IMR-90 (cell line): ENCODE data around the gene COPS9. TPM values are rescaled to one million over a fixed set of nuclear protein-coding genes. Genes with fewer than 3 reads are reported as not detected.

Experiments
- ATAC-seq: fragments of 200-7000 bp; cut with Tn5 transposase; 2 replicates; pipeline ENCODE4 v1.9.1; 2020; ENCODE audit warnings: low read depth, mild to moderate bottlenecking, moderate library complexity
- BruUV-seq: library from RNA; stranded (reverse); fragments of 400-500 nt; replicated peaks from 2 replicates; lab custom pipeline; 2021; lab: Mats Ljungman, UMichigan
- CTCF ChIA-PET: fragments of 300-600 bp; formaldehyde crosslinking; extraction: SDS; loops from one replicate; lab custom pipeline; 2021; ENCODE audit warnings: antibody characterized with exemption; lab: Yijun Ruan, JAX
- POLR2A ChIA-PET: fragments of 300-600 bp; sonication (Branson Sonifier 250); formaldehyde crosslinking; loops from one replicate; lab custom pipeline; 2022; ENCODE audit warnings: antibody characterized with exemption; ENCODE audit not compliant: unreplicated experiment; lab: Charles Lee
- DNase-seq: peaks from one replicate; pipeline ENCODE4 v3.0.0; 2013
- H2AFZ ChIP-seq: replicated peaks from 2 replicates; pipeline ENCODE3; 2013; ENCODE audit warnings: low read length, mild to moderate bottlenecking; ENCODE audit not compliant: poor library complexity
- H2AK5ac ChIP-seq: 2 replicates; pipeline ENCODE4 v1.6.1; 2013; ENCODE audit warnings: low read depth, low read length, inconsistent platforms
- H2AK9ac ChIP-seq: replicated peaks from 2 replicates; pipeline ENCODE3; 2013; ENCODE audit warnings: mild to moderate bottlenecking, low read depth, low read length, moderate library complexity; ENCODE audit not compliant: poor library complexity
- H2BK120ac ChIP-seq: 2 replicates; pipeline ENCODE4 v1.6.1; 2013; ENCODE audit warnings: low read depth, low read length, inconsistent platforms
- H2BK15ac ChIP-seq: 3 replicates; pipeline ENCODE4 v1.6.1; 2013; ENCODE audit warnings: low read depth, low read length, inconsistent platforms
- H2BK20ac ChIP-seq: 2 replicates; pipeline ENCODE4 v1.6.1; 2013; ENCODE audit warnings: low read depth, mild to moderate bottlenecking, inconsistent platforms, low read length, moderate library complexity
- H2BK5ac ChIP-seq: 2 replicates; pipeline ENCODE4 v1.6.1; 2013; ENCODE audit warnings: mild to moderate bottlenecking, low read depth, low read length, inconsistent platforms; ENCODE audit not compliant: poor library complexity, severe bottlenecking
- H3K14ac ChIP-seq: replicated peaks from 2 replicates; pipeline ENCODE4 v1.6.1; 2013; ENCODE audit warnings: low read depth, low read length, inconsistent platforms
- H3K18ac ChIP-seq: 2 replicates; pipeline ENCODE4 v1.6.1; 2013; ENCODE audit warnings: low read depth, low read length, control low read depth
- H3K23ac ChIP-seq: 2 replicates; pipeline ENCODE4 v1.6.1; 2013; ENCODE audit warnings: low read depth, low read length, inconsistent platforms
- H3K27ac ChIP-seq: 2 replicates; pipeline ENCODE4 v1.5.1; 2013; ENCODE audit warnings: mild to moderate bottlenecking, control low read depth, low read length; ENCODE audit not compliant: insufficient read depth
- H3K27me3 ChIP-seq: 2 replicates; pipeline ENCODE4 v1.6.1; 2013; ENCODE audit warnings: low read length; ENCODE audit not compliant: control insufficient read depth, insufficient read depth
- H3K36me3 ChIP-seq: 2 replicates; pipeline ENCODE4 v1.6.1; 2013; ENCODE audit warnings: low read length, mixed read lengths; ENCODE audit not compliant: control insufficient read depth, insufficient read depth
- H3K4ac ChIP-seq: 2 replicates; pipeline ENCODE4 v1.6.1; 2013; ENCODE audit warnings: low read depth, low read length, inconsistent platforms
- H3K4me1 ChIP-seq: 2 replicates; pipeline ENCODE4 v1.6.1; 2013; ENCODE audit warnings: low read length, mixed read lengths; ENCODE audit not compliant: control insufficient read depth, insufficient read depth
- H3K4me2 ChIP-seq: 2 replicates; pipeline ENCODE4 v1.6.1; 2013; ENCODE audit warnings: low read depth, mild to moderate bottlenecking, control low read depth, low read length, moderate library complexity
- H3K4me3 ChIP-seq: 2 replicates; pipeline ENCODE4 v1.5.1; 2013; ENCODE audit warnings: low read depth, mild to moderate bottlenecking, control low read depth, low read length, moderate library complexity; ENCODE audit not compliant: insufficient read depth
- H3K56ac ChIP-seq: 2 replicates; pipeline ENCODE4 v1.6.1; 2013; ENCODE audit warnings: low read length, inconsistent platforms; ENCODE audit not compliant: insufficient read depth; ENCODE audit errors: extremely low read depth
- H3K79me1 ChIP-seq, 2 experiments: 2 replicates each; pipeline ENCODE4 v1.6.1; 2013; ENCODE audit warnings: low read length in 2 of 2, inconsistent platforms in 1 of 2, low read depth in 1 of 2
- H3K9ac ChIP-seq: 2 replicates; pipeline ENCODE4 v1.6.1; 2013; ENCODE audit warnings: low read depth, low read length, control low read depth
- H3K9me1 ChIP-seq: 2 replicates; pipeline ENCODE4 v1.6.1; 2013; ENCODE audit warnings: low read length, inconsistent platforms; ENCODE audit not compliant: insufficient read depth
- H3K9me3 ChIP-seq: 2 replicates; pipeline ENCODE4 v1.6.1; 2013; ENCODE audit warnings: low read length; ENCODE audit not compliant: control insufficient read depth, insufficient read depth
- H4K20me1 ChIP-seq: 2 replicates; pipeline ENCODE4 v1.6.1; 2013; ENCODE audit warnings: low read length, inconsistent platforms; ENCODE audit not compliant: insufficient read depth
- H4K5ac ChIP-seq: 2 replicates; pipeline ENCODE4 v1.6.1; 2013; ENCODE audit warnings: mild to moderate bottlenecking, low read depth, low read length, control low read depth
- H4K8ac ChIP-seq, 2 experiments: 2 replicates each; pipeline ENCODE4 v1.6.1; 2013; ENCODE audit warnings: low read depth in 2 of 2, low read length in 2 of 2, control low read depth in 1 of 2, inconsistent platforms in 1 of 2
- H4K91ac ChIP-seq: 2 replicates; pipeline ENCODE4 v1.6.1; 2013; ENCODE audit warnings: low read depth, low read length, inconsistent platforms; ENCODE audit not compliant: insufficient read depth
- POLR2A ChIP-seq: IDR thresholded peaks from 2 replicates; pipeline ENCODE4 v1.6.1; 2012; ENCODE audit warnings: mild to moderate bottlenecking, low read depth, low read length
- WGBS, 2 experiments: methylation state at CpG; one replicate each; pipeline versions ENCODE4 v1.1.5 to v1.1.7; 2013; ENCODE audit warnings: missing lambda C conversion rate in 2 of 2; ENCODE audit not compliant: insufficient read length in 1 of 2; ENCODE audit errors: extremely low coverage in 2 of 2; 5-methylcytosine and 5-hydroxymethylcytosine counted together
- dilution Hi-C: fragments of 300-500 bp; cut with HindIII; formaldehyde crosslinking; loops from one replicate; pipeline ENCODE4 v1.14.3; 2018; ENCODE audit warnings: low sequenced_read_pairs; ENCODE audit not compliant: unreplicated experiment
- in situ Hi-C: fragments of 300-500 bp; cut with MboI; formaldehyde crosslinking; loops from 3 replicates; pipeline ENCODE4 v1.14.3; 2019; ENCODE audit warnings: low sequenced_read_pairs, inconsistent platforms, mixed read lengths
- intact Hi-C: fragments of 100-400 bp; cut with micrococcal nuclease; formaldehyde crosslinking; loops from 2 replicates; pipeline ENCODE4 v1.10.0; 2022
- polyA plus RNA-seq, 3 experiments: library from polyadenylated mRNA; depleted of rRNA; stranded (reverse); fragments of >200 nt; gene quantifications; 2 replicates each; pipeline ENCODE4 v1.2.3, GENCODE V29; 2012; ENCODE audit warnings: low replicate concordance in 1 of 3
- total RNA-seq: library from RNA; depleted of rRNA; stranded (reverse); fragments of >200 nt; gene quantifications from 2 replicates; pipeline ENCODE4 v1.2.3, GENCODE V29; 2012

The COPS9 gene
- total and polyA plus RNA-seq, 2 of the 4 experiments (the other 2 are of a cell fraction): 85.9 to 309 TPM

DNA sequence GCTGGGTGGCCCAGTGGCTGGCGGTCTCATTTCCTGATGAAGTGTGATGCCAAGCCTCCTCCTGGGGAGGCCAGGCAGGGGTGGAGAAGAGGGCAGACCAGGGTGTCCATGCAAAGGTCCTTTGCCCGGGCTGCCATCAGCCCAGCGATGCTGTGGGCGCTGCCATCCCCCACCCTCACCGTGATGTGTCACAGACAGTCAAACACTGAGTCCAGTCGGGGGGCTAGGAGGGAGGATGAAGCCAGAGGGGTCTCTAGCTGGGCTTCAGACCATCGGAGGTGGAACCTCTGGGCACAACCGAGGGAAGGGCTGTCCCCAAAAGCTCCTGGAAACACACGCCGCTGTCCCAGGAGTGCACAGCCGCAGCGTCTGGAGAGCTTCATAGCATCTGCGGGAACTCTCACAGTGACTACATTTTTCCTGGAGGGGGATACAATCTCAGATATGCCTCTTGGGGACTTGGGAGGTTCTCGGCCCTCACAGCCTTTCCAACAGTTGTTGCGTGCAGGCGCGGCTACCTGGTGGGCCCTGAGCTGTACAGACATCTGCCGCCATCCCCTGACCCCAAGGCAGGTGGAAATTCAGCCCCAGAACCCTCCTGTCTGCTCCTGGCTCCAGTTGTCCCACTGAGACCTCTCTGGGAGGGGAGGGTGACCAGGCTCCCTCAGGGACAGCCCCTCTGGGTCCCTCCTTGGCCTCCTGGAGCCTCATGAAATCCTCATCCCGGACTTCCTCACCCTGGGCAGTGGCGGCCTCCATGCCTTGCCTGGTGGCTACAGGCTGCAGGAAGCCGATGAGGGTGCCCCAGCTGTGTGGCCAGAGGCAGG, 30.9 kb upstream of the COPS9 start:
- intact Hi-C loops (no loop called here), dilution Hi-C loops (no loop called here), in situ Hi-C loops (no loop called here)
- ATAC-seq (no peak), DNase-seq (no peak)
- peaks cover 3% of the 10 kb centered on the region; the same call in 1 of the 2 replicates for H3K4me1 ChIP-seq
- no peak overlapping the region for H2AK9ac ChIP-seq
- no peak overlapping the region for H3K4me2 ChIP-seq
- no peak overlapping the region for H3K18ac ChIP-seq
- no peaks in the 10 kb centered on the region for H3K36me3 ChIP-seq
- BruUV-seq: no TSS peak
- no peak overlapping the region for H3K4ac ChIP-seq
- no peak overlapping the region for H4K5ac ChIP-seq
- no peak overlapping the region for H3K23ac ChIP-seq
- H3K9me3 ChIP-seq: peaks cover 4% of the 10 kb centered on the region; the same call in 1 of the 2 replicates
- peaks cover 35% of the 10 kb centered on the region; the same call in 1 of the 2 replicates for H3K27me3 ChIP-seq
- no peak overlapping the region for H2BK5ac ChIP-seq
- no peak overlapping the region for H4K8ac ChIP-seq
- no peak overlapping the region for H4K91ac ChIP-seq
- H2AFZ ChIP-seq: no peak overlapping the region
- H3K4me3 ChIP-seq: no peak overlapping the region
- ChIA-PET POLR2A (interaction anchor here (0.5 kb wide), 1 partner anchor 169 kb away, joined by 3 read pairs; no protein-coding TSS in a partner anchor), CTCF (no interaction called here)
- H4K20me1 ChIP-seq: no peaks in the 10 kb centered on the region
- no peak overlapping the region for H2BK15ac ChIP-seq
- WGBS, 2 experiments: 78% methylated on average over 5 of the region's 21 CpGs; no CpG with 5 or more reads in 1 of the 2 experiments
- no peaks in the 10 kb centered on the region for H3K79me1 ChIP-seq
- no peak overlapping the region for H3K9ac ChIP-seq
- TF ChIP-seq POLR2A: no peak
- no peak overlapping the region for H2BK120ac ChIP-seq
- H3K27ac ChIP-seq: no peak overlapping the region
- H3K9me1 ChIP-seq: no peaks in the 10 kb centered on the region
- no peak overlapping the region for H2BK20ac ChIP-seq
- no peak overlapping the region for H3K56ac ChIP-seq
- no peak overlapping the region for H3K14ac ChIP-seq
- H2AK5ac ChIP-seq: no peak overlapping the region
